ENCODE results near the gene SLC25A43.

Gene SLC25A43

GRCh38 chrX:119467842-119468550 lies 68.9 kb downstream of the SLC25A43 start, which contains the start of gene SLC25A5:
Gene SLC25A5, plus strand, starts transcription at chrX:119468444. Its CDS starts 72 bp downstream, at chrX:119468516.
- Histone ChIP-seq H3K4me3 (peak within 1 kb of the TSS; percentile 88), H3K9ac (ENCODE audit: insufficient read length) (peak within 1 kb of the TSS; percentile 72), H3K27ac (peak within 1 kb of the TSS; percentile 48; the same call in 1 of the 2 replicates), H3K36me3 (ENCODE audit: insufficient read depth, low read length) (peaks cover 21% of the 10 kb centered on the region), H3K9me3 (ENCODE audit: low read depth, low read length) (no peaks in the 10 kb centered on the region)
- no peak for DNase-seq (ENCODE audit: low read depth, low spot score)
- TF ChIP-seq EZH2 (IDR thresholded peaks at IDR 0.05) (no peak), POLR2AphosphoS5 (IDR thresholded peaks at IDR 0.05; ENCODE audit: borderline replicate concordance, low read depth, low read length) (peak; percentile 92)

- no peak for DNase-seq (ENCODE audit: low read depth, low spot score)
- Histone ChIP-seq H3K36me3 (ENCODE audit: insufficient read depth, low read length) (peaks cover 21% of the 10 kb centered on the region), H3K9ac (ENCODE audit: insufficient read length) (peak overlapping the region; percentile 72), H3K4me3 (peak overlapping the region; percentile 88), H3K9me3 (ENCODE audit: low read depth, low read length) (no peaks in the 10 kb centered on the region), H3K27ac (peak overlapping the region; percentile 48; the same call in 1 of the 2 replicates)
- no peak for TF ChIP-seq FOXP2 (optimal IDR thresholded peaks at IDR 0.05; ENCODE audit: control extremely low read depth, extremely low read length, insufficient read depth)
- no peak for TF ChIP-seq EZH2 (IDR thresholded peaks at IDR 0.05)
- no peak for TF ChIP-seq POLR2AphosphoS5 (IDR thresholded peaks at IDR 0.05; ENCODE audit: borderline replicate concordance, low read depth, low read length)
These were observed 69.6 kb downstream of the SLC25A43 start for GRCh38 chrX:119468551-119469312.

- Histone ChIP-seq H3K9me3 (ENCODE audit: low read depth, low read length) (no peaks in the 10 kb centered on the region), H3K36me3 (ENCODE audit: insufficient read depth, low read length) (peaks cover 21% of the 10 kb centered on the region), H3K4me3 (peak overlapping the region; percentile 88), H3K9ac (ENCODE audit: insufficient read length) (peak overlapping the region; percentile 57), H3K27ac (no peak overlapping the region)
- TF ChIP-seq FOXP2 (optimal IDR thresholded peaks at IDR 0.05; ENCODE audit: control extremely low read depth, extremely low read length, insufficient read depth) = no peak
- no peak for DNase-seq (ENCODE audit: low read depth, low spot score)
These were observed 70.1 kb downstream of the SLC25A43 start for GRCh38 chrX:119469313-119469635.

GRCh38 chrX:119474615-119475388 lies 75.7 kb downstream of the SLC25A43 start:
- Histone ChIP-seq H3K4me3 (no peak overlapping the region), H3K9ac (ENCODE audit: insufficient read length) (no peak overlapping the region), H3K9me3 (ENCODE audit: low read depth, low read length) (no peaks in the 10 kb centered on the region), H3K27ac (no peak overlapping the region), H3K36me3 (ENCODE audit: insufficient read depth, low read length) (peaks cover 16% of the 10 kb centered on the region)
- TF ChIP-seq FOXP2 (optimal IDR thresholded peaks at IDR 0.05; ENCODE audit: control extremely low read depth, extremely low read length, insufficient read depth) (no peak), POLR2AphosphoS5 (IDR thresholded peaks at IDR 0.05; ENCODE audit: borderline replicate concordance, low read depth, low read length) (no peak), EZH2 (IDR thresholded peaks at IDR 0.05) (no peak)
- DNase-seq (ENCODE audit: low read depth, low spot score) = no peak

GRCh38 chrX:119475389-119476101 lies 76.4 kb downstream of the SLC25A43 start:
- no peak for DNase-seq (ENCODE audit: low read depth, low spot score)
- no peak overlapping the region for H3K27ac ChIP-seq
- H3K9ac ChIP-seq (ENCODE audit: insufficient read length) = no peak overlapping the region
- no peak overlapping the region for H3K4me3 ChIP-seq
- H3K36me3 ChIP-seq (ENCODE audit: insufficient read depth, low read length) = peaks cover 8% of the 10 kb centered on the region
- TF ChIP-seq FOXP2 (optimal IDR thresholded peaks at IDR 0.05; ENCODE audit: control extremely low read depth, extremely low read length, insufficient read depth) = no peak
- no peak for TF ChIP-seq POLR2AphosphoS5 (IDR thresholded peaks at IDR 0.05; ENCODE audit: borderline replicate concordance, low read depth, low read length)
- no peak for TF ChIP-seq EZH2 (IDR thresholded peaks at IDR 0.05)
- no peaks in the 10 kb centered on the region for H3K9me3 ChIP-seq (ENCODE audit: low read depth, low read length)

GRCh38 chrX:119477812-119478232 lies 78.7 kb downstream of the SLC25A43 start:
- TF ChIP-seq POLR2AphosphoS5 (IDR thresholded peaks at IDR 0.05; ENCODE audit: borderline replicate concordance, low read depth, low read length) (no peak), EZH2 (IDR thresholded peaks at IDR 0.05) (no peak), FOXP2 (optimal IDR thresholded peaks at IDR 0.05; ENCODE audit: control extremely low read depth, extremely low read length, insufficient read depth) (no peak)
- Histone ChIP-seq H3K27ac (no peak overlapping the region), H3K36me3 (ENCODE audit: insufficient read depth, low read length) (no peaks in the 10 kb centered on the region), H3K9ac (ENCODE audit: insufficient read length) (no peak overlapping the region), H3K4me3 (no peak overlapping the region), H3K9me3 (ENCODE audit: low read depth, low read length) (no peaks in the 10 kb centered on the region)
- no peak for DNase-seq (ENCODE audit: low read depth, low spot score)

- no peak overlapping the region for H3K27ac ChIP-seq
- no peaks in the 10 kb centered on the region for H3K9me3 ChIP-seq (ENCODE audit: low read depth, low read length)
- no peak overlapping the region for H3K9ac ChIP-seq (ENCODE audit: insufficient read length)
- no peak overlapping the region for H3K4me3 ChIP-seq
- no peak for DNase-seq (ENCODE audit: low read depth, low spot score)
- TF ChIP-seq EZH2 (IDR thresholded peaks at IDR 0.05) (no peak), POLR2AphosphoS5 (IDR thresholded peaks at IDR 0.05; ENCODE audit: borderline replicate concordance, low read depth, low read length) (no peak), FOXP2 (optimal IDR thresholded peaks at IDR 0.05; ENCODE audit: control extremely low read depth, extremely low read length, insufficient read depth) (no peak)
- H3K36me3 ChIP-seq (ENCODE audit: insufficient read depth, low read length) = no peaks in the 10 kb centered on the region
These were observed 79.4 kb downstream of the SLC25A43 start for GRCh38 chrX:119478504-119478903.
